Nephron progenitor cell (in vitro differentiated cells): ENCODE data around the gene SRSF12.
"Not testable (repeated sequence)": the region's sequence is repeated elsewhere in the genome, so short reads cannot be mapped to it uniquely, and the experiment has no call there.

Source experiments
- DNase-seq: peaks from one replicate; pipeline ENCODE4 v3.0.0; 2021
- H3K27ac Mint-ChIP-seq: 2 replicates; pipeline ENCODE4 v1.8.0; 2021; ENCODE audit warnings: mild to moderate bottlenecking, moderate library complexity, mixed read lengths
- H3K27me3 Mint-ChIP-seq: 2 replicates; pipeline ENCODE4 v1.8.0; 2021; ENCODE audit warnings: mild to moderate bottlenecking, low read depth, mixed read lengths; ENCODE audit not compliant: poor library complexity
- H3K36me3 Mint-ChIP-seq: 2 replicates; pipeline ENCODE4 v1.8.0; 2021; ENCODE audit warnings: low read depth, mixed read lengths
- H3K4me1 Mint-ChIP-seq: 2 replicates; pipeline ENCODE4 v1.8.0; 2021; ENCODE audit warnings: mixed read lengths
- H3K4me3 Mint-ChIP-seq: 2 replicates; pipeline ENCODE4 v1.8.0; 2021; ENCODE audit warnings: mild to moderate bottlenecking, moderate library complexity, mixed read lengths
- H3K9me3 Mint-ChIP-seq: 2 replicates; pipeline ENCODE4 v1.8.0; 2021; ENCODE audit warnings: mild to moderate bottlenecking, moderate library complexity, mixed read lengths
- CTCF ChIP-seq: fragments of 200-600 bp; sonication (generic); IDR thresholded peaks from 2 replicates; pipeline ENCODE4 v1.5.0; 2021; ENCODE audit warnings: antibody characterized with exemption

SRSF12 gene

DNA sequence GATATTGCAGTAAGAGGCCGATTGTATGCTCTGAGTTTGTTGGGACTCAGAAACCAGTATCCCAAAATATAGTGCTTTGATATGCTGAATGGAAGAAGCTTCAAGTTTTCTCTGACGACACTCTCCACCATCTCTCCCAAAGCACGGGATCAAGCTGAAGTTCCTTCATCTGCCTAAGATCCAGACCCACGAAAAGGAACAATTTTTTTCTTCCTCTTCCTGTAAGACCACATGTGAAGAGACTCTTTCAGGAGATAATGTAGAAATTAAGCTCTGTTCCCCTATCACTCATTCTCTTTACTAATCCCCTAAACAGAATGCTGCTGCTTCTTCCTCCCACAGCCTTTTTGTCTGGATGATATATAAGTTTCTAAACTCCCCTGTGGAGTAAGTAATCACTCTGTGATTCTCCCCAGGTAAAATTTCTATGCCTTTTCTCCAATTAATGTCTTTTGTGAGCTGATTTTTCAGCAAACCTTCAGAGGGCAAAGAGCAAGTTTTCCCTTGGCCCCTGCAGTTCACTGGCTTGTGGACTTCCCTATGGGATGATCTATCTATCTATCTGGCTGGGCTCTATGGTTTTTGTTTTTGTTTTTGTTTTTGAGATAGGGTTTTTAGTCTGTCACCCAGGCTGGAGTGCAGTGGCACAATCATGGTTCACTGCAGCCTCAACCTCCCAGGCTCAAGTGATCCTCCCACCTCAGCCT lies 50.8 kb downstream of the SRSF12 start:
- no peak for DNase-seq
- H3K27me3 Mint-ChIP-seq: no peaks in the 10 kb centered on the region
- no peaks in the 10 kb centered on the region for H3K9me3 Mint-ChIP-seq
- no peaks in the 10 kb centered on the region for H3K36me3 Mint-ChIP-seq
- TF ChIP-seq CTCF: no peak
- no peak overlapping the region for H3K4me3 Mint-ChIP-seq
- no peak overlapping the region for H3K27ac Mint-ChIP-seq
- peaks cover 7% of the 10 kb centered on the region for H3K4me1 Mint-ChIP-seq

GRCh38 chr6:89066121-89066520 lies 51.8 kb downstream of the SRSF12 start:
- not testable (repeated sequence) for H3K36me3 Mint-ChIP-seq, H3K27ac Mint-ChIP-seq, H3K4me1 Mint-ChIP-seq, H3K4me3 Mint-ChIP-seq, H3K27me3 Mint-ChIP-seq, DNase-seq, H3K9me3 Mint-ChIP-seq

GRCh38 chr6:89064931-89065330 lies 52.9 kb downstream of the SRSF12 start:
- H3K9me3 Mint-ChIP-seq, H3K4me1 Mint-ChIP-seq, H3K4me3 Mint-ChIP-seq, H3K27ac Mint-ChIP-seq, DNase-seq, H3K27me3 Mint-ChIP-seq, H3K36me3 Mint-ChIP-seq: not testable (repeated sequence)

DNA sequence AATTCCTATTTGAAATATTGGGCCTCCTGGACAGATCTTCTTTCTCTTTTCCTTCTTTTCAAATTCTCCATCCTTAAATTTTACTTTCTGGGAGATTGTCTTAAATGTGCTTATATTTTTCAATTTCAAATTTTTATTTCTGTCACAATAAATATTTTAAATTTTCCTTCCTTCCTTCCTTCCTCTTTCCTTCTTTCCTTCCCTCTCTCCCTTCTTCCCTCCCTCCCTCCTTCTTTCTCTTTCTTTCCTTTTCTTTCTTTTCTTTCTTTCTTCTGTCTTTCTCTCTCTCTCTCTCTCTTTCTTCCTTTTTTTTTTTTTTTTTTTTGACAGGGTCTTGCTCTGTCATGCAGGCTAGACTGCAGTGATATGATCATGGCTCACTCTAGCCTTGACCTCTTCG lies 54.0 kb downstream of the SRSF12 start:
- Mint-ChIP-seq H3K9me3 (no peaks in the 10 kb centered on the region), H3K27ac (no peak overlapping the region), H3K27me3 (no peaks in the 10 kb centered on the region), H3K4me1 (peaks cover 8% of the 10 kb centered on the region), H3K36me3 (no peaks in the 10 kb centered on the region), H3K4me3 (no peak overlapping the region)
- DNase-seq: no peak
- TF ChIP-seq CTCF: no peak

DNA sequence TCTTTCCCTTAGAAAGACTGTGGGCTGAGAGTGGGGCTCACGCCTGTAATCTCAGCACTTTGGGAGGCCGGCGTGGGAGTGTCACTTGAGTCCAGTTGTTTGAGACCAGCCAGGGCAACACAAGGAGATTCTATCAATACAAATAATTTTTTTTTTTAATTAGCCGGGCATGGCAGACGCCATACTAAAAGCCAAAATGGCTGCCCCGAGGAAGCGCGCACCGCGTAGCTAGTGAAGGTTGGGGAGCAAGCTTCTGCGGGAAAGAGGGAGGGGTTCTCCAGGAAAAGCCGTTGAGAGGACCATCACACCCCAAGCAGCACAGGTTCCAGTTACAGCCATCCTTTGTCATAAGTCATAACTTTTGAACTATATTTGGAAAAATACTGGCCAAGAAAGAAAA lies 58.6 kb downstream of the SRSF12 start:
- Mint-ChIP-seq H3K9me3 (no peaks in the 10 kb centered on the region), H3K4me1 (peaks cover 7% of the 10 kb centered on the region), H3K4me3 (no peak overlapping the region), H3K36me3 (no peaks in the 10 kb centered on the region), H3K27me3 (no peaks in the 10 kb centered on the region), H3K27ac (no peak overlapping the region)
- no peak for TF ChIP-seq CTCF
- DNase-seq: no peak

GRCh38 chr6:89058627-89059026 lies 59.2 kb downstream of the SRSF12 start:
- Mint-ChIP-seq H3K4me1 (peaks cover 7% of the 10 kb centered on the region), H3K27me3 (peaks cover 2% of the 10 kb centered on the region), H3K27ac (no peak overlapping the region), H3K36me3 (no peaks in the 10 kb centered on the region), H3K4me3 (no peak overlapping the region), H3K9me3 (no peaks in the 10 kb centered on the region)
- DNase-seq: no peak
- TF ChIP-seq CTCF: no peak

DNA sequence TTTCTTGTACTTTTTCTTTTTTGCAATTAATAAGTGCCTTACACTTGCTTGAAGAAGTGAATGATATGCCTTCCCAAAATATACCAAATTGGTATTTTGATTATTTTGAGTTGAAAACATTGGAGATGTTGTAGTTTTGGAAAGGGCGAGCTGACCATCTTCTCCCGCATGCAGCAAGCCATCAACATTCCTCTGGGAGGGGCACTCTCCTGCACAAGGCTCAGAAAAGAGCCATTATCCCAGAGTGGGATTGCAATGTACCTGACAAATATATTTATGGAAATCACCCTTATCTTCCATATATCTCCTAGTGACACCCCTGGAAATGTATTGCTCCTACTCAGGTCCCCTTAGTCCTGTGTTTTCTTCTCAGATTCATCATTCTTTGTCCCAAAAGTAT lies 60.1 kb downstream of the SRSF12 start:
- Mint-ChIP-seq H3K9me3 (no peaks in the 10 kb centered on the region), H3K27ac (no peak overlapping the region), H3K27me3 (peaks cover 4% of the 10 kb centered on the region), H3K36me3 (no peaks in the 10 kb centered on the region), H3K4me1 (peaks cover 7% of the 10 kb centered on the region), H3K4me3 (no peak overlapping the region)
- no peak for DNase-seq
- TF ChIP-seq CTCF: no peak
